ENCODE results near the gene CD86.

CD86 gene

GRCh38 chr3:122099255-122099654, 44.1 kb downstream of the CD86 start:
- Histone ChIP-seq H3K4me1 (ENCODE audit: insufficient read depth, low read length) (no peaks in the 10 kb centered on the region; the same call in 1 of the 2 replicates), H3K27me3 (ENCODE audit: insufficient read depth, low read length) (no peaks in the 10 kb centered on the region), H3K36me3 (ENCODE audit: insufficient read depth, low read depth, low read length) (no peaks in the 10 kb centered on the region), H3K9me3 (ENCODE audit: insufficient read depth, low read depth, low read length) (no peaks in the 10 kb centered on the region), H3K4me3 (ENCODE audit: low read length) (no peak overlapping the region), H3K27ac (ENCODE audit: low read length) (no peak overlapping the region), H3K9ac (ENCODE audit: low read depth, low read length) (no peak overlapping the region)

DNA sequence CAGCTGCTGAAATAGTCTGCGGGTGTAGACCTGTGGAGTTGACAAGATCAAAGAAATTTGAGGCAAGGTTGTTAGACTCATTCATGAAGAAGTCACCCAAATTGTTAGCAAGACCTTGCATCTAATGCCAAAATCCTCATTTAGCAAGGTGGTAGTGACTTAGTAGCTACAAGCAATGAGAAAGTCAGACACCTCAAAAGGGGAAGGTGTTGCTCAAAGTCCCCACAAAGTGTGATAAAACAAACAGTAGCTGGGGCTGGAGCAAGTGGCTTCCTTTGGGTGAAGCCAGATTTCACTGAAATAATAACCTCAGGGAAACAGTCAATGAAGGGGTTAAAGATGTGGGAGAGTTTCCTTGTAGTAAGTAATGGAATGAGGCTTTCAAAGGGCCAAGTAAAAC, 44.9 kb downstream of the CD86 start:
- H3K9me3 ChIP-seq (ENCODE audit: insufficient read depth, low read depth, low read length), result no peaks in the 10 kb centered on the region
- no peak overlapping the region for H3K4me3 ChIP-seq (ENCODE audit: low read length)
- no peaks in the 10 kb centered on the region for H3K27me3 ChIP-seq (ENCODE audit: insufficient read depth, low read length)
- H3K36me3 ChIP-seq (ENCODE audit: insufficient read depth, low read depth, low read length), result no peaks in the 10 kb centered on the region
- no peak overlapping the region for H3K9ac ChIP-seq (ENCODE audit: low read depth, low read length)
- H3K4me1 ChIP-seq (ENCODE audit: insufficient read depth, low read length), result no peaks in the 10 kb centered on the region; the same call in 1 of the 2 replicates
- no peak overlapping the region for H3K27ac ChIP-seq (ENCODE audit: low read length)

- Histone ChIP-seq H3K4me3 (ENCODE audit: low read length) (no peak overlapping the region), H3K9ac (ENCODE audit: low read depth, low read length) (no peak overlapping the region), H3K27ac (ENCODE audit: low read length) (no peak overlapping the region), H3K36me3 (ENCODE audit: insufficient read depth, low read depth, low read length) (no peaks in the 10 kb centered on the region), H3K9me3 (ENCODE audit: insufficient read depth, low read depth, low read length) (no peaks in the 10 kb centered on the region), H3K27me3 (ENCODE audit: insufficient read depth, low read length) (no peaks in the 10 kb centered on the region), H3K4me1 (ENCODE audit: insufficient read depth, low read length) (no peaks in the 10 kb centered on the region; the same call in 1 of the 2 replicates)
Measured at GRCh38 chr3:122100591-122101463, 45.7 kb downstream of the CD86 start.

GRCh38 chr3:122101646-122102045, 46.5 kb downstream of the CD86 start:
- H3K27me3 ChIP-seq (ENCODE audit: insufficient read depth, low read length), result no peaks in the 10 kb centered on the region
- no peak overlapping the region for H3K4me3 ChIP-seq (ENCODE audit: low read length)
- no peaks in the 10 kb centered on the region; the same call in 1 of the 2 replicates for H3K4me1 ChIP-seq (ENCODE audit: insufficient read depth, low read length)
- H3K9me3 ChIP-seq (ENCODE audit: insufficient read depth, low read depth, low read length), result no peaks in the 10 kb centered on the region
- H3K36me3 ChIP-seq (ENCODE audit: insufficient read depth, low read depth, low read length), result no peaks in the 10 kb centered on the region
- H3K27ac ChIP-seq (ENCODE audit: low read length), result no peak overlapping the region
- H3K9ac ChIP-seq (ENCODE audit: low read depth, low read length), result no peak overlapping the region

GRCh38 chr3:122102191-122102935, 47.2 kb downstream of the CD86 start:
- Histone ChIP-seq H3K4me1 (ENCODE audit: insufficient read depth, low read length) (no peaks in the 10 kb centered on the region; the same call in 1 of the 2 replicates), H3K4me3 (ENCODE audit: low read length) (no peak overlapping the region), H3K27ac (ENCODE audit: low read length) (no peak overlapping the region), H3K9ac (ENCODE audit: low read depth, low read length) (no peak overlapping the region), H3K27me3 (ENCODE audit: insufficient read depth, low read length) (no peaks in the 10 kb centered on the region), H3K9me3 (ENCODE audit: insufficient read depth, low read depth, low read length) (no peaks in the 10 kb centered on the region), H3K36me3 (ENCODE audit: insufficient read depth, low read depth, low read length) (no peaks in the 10 kb centered on the region)

- Histone ChIP-seq H3K9me3 (ENCODE audit: insufficient read depth, low read depth, low read length) (no peaks in the 10 kb centered on the region), H3K4me3 (ENCODE audit: low read length) (no peak overlapping the region), H3K27me3 (ENCODE audit: insufficient read depth, low read length) (no peaks in the 10 kb centered on the region), H3K9ac (ENCODE audit: low read depth, low read length) (no peak overlapping the region), H3K27ac (ENCODE audit: low read length) (no peak overlapping the region), H3K36me3 (ENCODE audit: insufficient read depth, low read depth, low read length) (no peaks in the 10 kb centered on the region), H3K4me1 (ENCODE audit: insufficient read depth, low read length) (no peaks in the 10 kb centered on the region; the same call in 1 of the 2 replicates)
Measured at GRCh38 chr3:122103821-122104514, 48.8 kb downstream of the CD86 start.

- Histone ChIP-seq H3K36me3 (ENCODE audit: insufficient read depth, low read depth, low read length) (no peaks in the 10 kb centered on the region), H3K27me3 (ENCODE audit: insufficient read depth, low read length) (no peaks in the 10 kb centered on the region), H3K27ac (ENCODE audit: low read length) (no peak overlapping the region), H3K4me3 (ENCODE audit: low read length) (no peak overlapping the region), H3K9ac (ENCODE audit: low read depth, low read length) (no peak overlapping the region), H3K9me3 (ENCODE audit: insufficient read depth, low read depth, low read length) (no peaks in the 10 kb centered on the region), H3K4me1 (ENCODE audit: insufficient read depth, low read length) (no peaks in the 10 kb centered on the region; the same call in 1 of the 2 replicates)
Measured at GRCh38 chr3:122104515-122105194, 49.5 kb downstream of the CD86 start.

DNA sequence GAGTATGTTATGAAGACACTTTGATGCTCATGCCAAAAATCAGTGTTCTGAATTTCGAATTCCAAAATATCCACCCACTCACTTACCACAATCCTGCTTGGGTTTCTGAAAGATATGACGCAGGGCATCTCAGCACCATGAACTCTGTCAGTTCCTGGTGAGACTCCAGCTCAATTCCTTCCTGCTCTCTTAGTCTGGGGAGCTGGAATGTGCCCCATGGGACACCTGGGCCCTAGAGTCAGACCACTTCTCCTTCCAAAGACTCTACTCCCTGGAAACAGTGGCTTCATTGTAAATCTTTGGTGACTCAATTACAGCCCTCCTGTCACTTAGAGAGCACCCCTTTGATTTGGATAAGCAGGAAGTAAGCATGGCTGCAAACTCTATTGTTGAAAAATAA, 50.5 kb downstream of the CD86 start:
- H3K27me3 ChIP-seq (ENCODE audit: insufficient read depth, low read length), result no peaks in the 10 kb centered on the region
- no peaks in the 10 kb centered on the region for H3K36me3 ChIP-seq (ENCODE audit: insufficient read depth, low read depth, low read length)
- H3K9ac ChIP-seq (ENCODE audit: low read depth, low read length), result no peak overlapping the region
- no peak overlapping the region for H3K27ac ChIP-seq (ENCODE audit: low read length)
- no peak overlapping the region for H3K4me3 ChIP-seq (ENCODE audit: low read length)
- no peaks in the 10 kb centered on the region; the same call in 1 of the 2 replicates for H3K4me1 ChIP-seq (ENCODE audit: insufficient read depth, low read length)
- H3K9me3 ChIP-seq (ENCODE audit: insufficient read depth, low read depth, low read length), result no peaks in the 10 kb centered on the region

DNA sequence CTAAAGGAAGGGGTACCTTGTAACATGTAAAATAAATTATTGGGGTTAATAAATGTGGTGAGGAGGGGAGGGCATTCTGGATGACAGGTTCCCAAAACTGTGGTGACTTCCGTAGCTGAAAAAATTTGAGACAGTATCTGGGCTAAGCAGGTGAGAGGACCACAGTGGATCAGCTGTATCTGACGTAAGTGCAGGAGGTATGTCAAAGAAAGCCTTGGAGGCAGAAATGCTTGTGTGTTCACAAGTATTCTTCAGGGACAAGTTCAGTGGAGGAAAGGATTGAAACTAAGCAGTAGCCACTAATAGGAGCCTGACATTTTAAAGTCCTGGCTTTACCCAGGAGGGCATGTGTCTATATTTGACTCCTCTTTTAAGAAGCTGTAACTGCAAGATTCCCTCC, 52.0 kb downstream of the CD86 start:
- no peaks in the 10 kb centered on the region for H3K9me3 ChIP-seq (ENCODE audit: insufficient read depth, low read depth, low read length)
- no peak overlapping the region for H3K4me3 ChIP-seq (ENCODE audit: low read length)
- H3K9ac ChIP-seq (ENCODE audit: low read depth, low read length), result no peak overlapping the region
- no peaks in the 10 kb centered on the region for H3K36me3 ChIP-seq (ENCODE audit: insufficient read depth, low read depth, low read length)
- H3K27ac ChIP-seq (ENCODE audit: low read length), result no peak overlapping the region
- H3K27me3 ChIP-seq (ENCODE audit: insufficient read depth, low read length), result no peaks in the 10 kb centered on the region
- H3K4me1 ChIP-seq (ENCODE audit: insufficient read depth, low read length), result no peaks in the 10 kb centered on the region

DNA sequence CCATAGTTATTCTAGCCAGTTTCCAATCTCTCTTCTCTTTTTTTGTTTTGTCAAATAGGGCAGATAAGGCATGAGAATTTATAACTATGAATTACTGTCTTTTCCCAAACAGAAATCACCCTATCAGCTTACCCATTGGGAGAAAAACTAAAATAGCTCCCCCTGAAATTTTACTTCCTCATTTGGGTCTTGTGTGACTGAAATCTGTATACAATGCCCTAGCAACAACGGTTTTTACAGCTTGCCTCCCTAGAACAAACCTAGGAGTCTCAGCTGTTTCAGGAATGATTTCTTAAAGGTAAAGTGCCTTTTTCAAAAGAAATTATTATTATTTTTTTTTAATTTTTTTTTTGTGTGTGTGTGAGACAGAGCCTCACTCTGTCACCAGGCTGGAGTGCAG, 56.8 kb downstream of the CD86 start:
- Histone ChIP-seq H3K27ac (ENCODE audit: low read length) (no peak overlapping the region), H3K36me3 (ENCODE audit: insufficient read depth, low read depth, low read length) (no peaks in the 10 kb centered on the region), H3K27me3 (ENCODE audit: insufficient read depth, low read length) (no peaks in the 10 kb centered on the region), H3K9me3 (ENCODE audit: insufficient read depth, low read depth, low read length) (no peaks in the 10 kb centered on the region), H3K4me3 (ENCODE audit: low read length) (no peak overlapping the region), H3K9ac (ENCODE audit: low read depth, low read length) (no peak overlapping the region), H3K4me1 (ENCODE audit: insufficient read depth, low read length) (no peaks in the 10 kb centered on the region)

DNA sequence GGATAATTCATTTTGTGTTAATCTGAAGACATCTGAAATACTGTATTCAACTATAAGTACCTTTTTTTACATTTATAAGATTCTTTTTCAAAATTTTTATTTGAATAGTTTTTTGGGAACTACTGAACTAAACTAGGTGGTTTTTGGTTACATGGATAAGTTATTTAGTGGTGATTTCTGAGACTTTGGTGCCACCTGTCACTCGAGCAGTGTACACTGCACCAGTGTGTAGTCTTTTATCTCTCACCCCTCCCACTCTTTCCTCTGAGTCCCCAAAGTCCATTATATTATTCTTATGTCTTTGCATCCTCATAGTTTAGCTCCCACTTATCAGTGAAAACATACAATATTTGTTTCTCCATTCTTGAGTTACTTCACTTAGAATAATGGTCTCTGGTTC, 57.6 kb downstream of the CD86 start:
- no peaks in the 10 kb centered on the region for H3K4me1 ChIP-seq (ENCODE audit: insufficient read depth, low read length)

More for the DNA sequence above, 57.6 kb downstream of the CD86 start:
- no peak overlapping the region for H3K27ac ChIP-seq (ENCODE audit: low read length)
- no peak overlapping the region for H3K9ac ChIP-seq (ENCODE audit: low read depth, low read length)
- H3K27me3 ChIP-seq (ENCODE audit: insufficient read depth, low read length), result no peaks in the 10 kb centered on the region
- no peaks in the 10 kb centered on the region for H3K9me3 ChIP-seq (ENCODE audit: insufficient read depth, low read depth, low read length)
- no peak overlapping the region for H3K4me3 ChIP-seq (ENCODE audit: low read length)
- no peaks in the 10 kb centered on the region for H3K36me3 ChIP-seq (ENCODE audit: insufficient read depth, low read depth, low read length)

Data from iPS-20b (cell line).